GM19238 (cell line): ENCODE data around the gene CDK5RAP2.
"Not testable (repeated sequence)": the region's sequence is repeated elsewhere in the genome, so short reads cannot be mapped to it uniquely, and the experiment has no call there.

ENCODE experiments used
- DNase-seq: peaks from one replicate; pipeline ENCODE4 v3.0.0; 2011; ENCODE audit warnings: low spot score; ENCODE audit not compliant: insufficient read length

CDK5RAP2 gene

GRCh38 chr9:120592210-120592609, 12.2 kb upstream of the CDK5RAP2 start:
- DNase-seq, result no peak

GRCh38 chr9:120587328-120587727, 7.4 kb upstream of the CDK5RAP2 start:
- DNase-seq, result no peak

- no peak for DNase-seq
Observed at GRCh38 chr9:120583958-120584369, 4.0 kb upstream of the CDK5RAP2 start.

GRCh38 chr9:120579139-120580050, 572 bp downstream of the CDK5RAP2 start:
- DNase-seq, result no peak

GRCh38 chr9:120574473-120574872, 5.5 kb downstream of the CDK5RAP2 start:
- no peak for DNase-seq

GRCh38 chr9:120572472-120572871, 7.5 kb downstream of the CDK5RAP2 start:
- DNase-seq, result no peak

- no peak for DNase-seq
Observed at GRCh38 chr9:120571443-120572257, 8.3 kb downstream of the CDK5RAP2 start.

GRCh38 chr9:120570296-120570695, 9.7 kb downstream of the CDK5RAP2 start:
- DNase-seq, result no peak

- no peak for DNase-seq
Observed at GRCh38 chr9:120569556-120569955, 10.4 kb downstream of the CDK5RAP2 start.

- DNase-seq, result no peak
Observed at GRCh38 chr9:120568816-120569215, 11.2 kb downstream of the CDK5RAP2 start.

GRCh38 chr9:120567874-120568273, 12.1 kb downstream of the CDK5RAP2 start:
- no peak for DNase-seq

- DNase-seq, result no peak
Observed at GRCh38 chr9:120567081-120567480, 12.9 kb downstream of the CDK5RAP2 start.

- no peak for DNase-seq
Observed at GRCh38 chr9:120564589-120564988, 15.4 kb downstream of the CDK5RAP2 start.

- DNase-seq, result no peak
Observed at GRCh38 chr9:120562861-120563443, 17.0 kb downstream of the CDK5RAP2 start.

GRCh38 chr9:120561709-120562108, 18.3 kb downstream of the CDK5RAP2 start:
- DNase-seq, result no peak

GRCh38 chr9:120559546-120559945, 20.4 kb downstream of the CDK5RAP2 start:
- DNase-seq, result no peak

- no peak for DNase-seq
Observed at GRCh38 chr9:120558454-120558853, 21.5 kb downstream of the CDK5RAP2 start.

GRCh38 chr9:120557205-120557604, 22.8 kb downstream of the CDK5RAP2 start:
- no peak for DNase-seq

GRCh38 chr9:120556775-120557174, 23.2 kb downstream of the CDK5RAP2 start:
- no peak for DNase-seq

GRCh38 chr9:120555839-120556238, 24.1 kb downstream of the CDK5RAP2 start:
- DNase-seq, result no peak

- DNase-seq, result not testable (repeated sequence)
Observed at GRCh38 chr9:120552210-120552704, 27.7 kb downstream of the CDK5RAP2 start.
